PFSK-1 (cell line): Measurements from ENCODE around the gene ITM2B.

Experiments used
- POLR2AphosphoS5 ChIP-seq: IDR thresholded peaks from 2 replicates; pipeline ENCODE4 v1.6.1; 2012; ENCODE audit warnings: low read depth, mild to moderate bottlenecking, control low read depth, low read length, moderate library complexity
- REST ChIP-seq, 2 experiments: IDR thresholded peaks; 2 replicates each; pipeline versions ENCODE4 v1.6.1 to v1.8.0; 2011 to 2012; ENCODE audit warnings: low read depth in 2 of 2, low read length in 2 of 2, control low read depth in 1 of 2, inconsistent platforms in 1 of 2, mild to moderate bottlenecking in 1 of 2, moderate library complexity in 1 of 2; ENCODE audit not compliant: insufficient read depth in 1 of 2

GRCh38 chr13:48296528-48296927, 63.5 kb downstream of the ITM2B start:
- TF ChIP-seq POLR2AphosphoS5 = no peak
- TF ChIP-seq REST (IDR thresholded peaks at IDR 0.05; ENCODE audit: insufficient read depth in 1 of 2, low read depth in 2 of 2, low read length in 2 of 2) = no peak
